ENCODE data around the gene THOC7. TPM values are rescaled to one million over a fixed set of nuclear protein-coding genes. Genes with fewer than 3 reads are reported as not detected.
A peak's percentile ranks its signal among the peaks of the same experiment; 100 is the strongest.

THOC7 gene
- polyA plus RNA-seq, 1 experiment = 84.3 TPM

DNA sequence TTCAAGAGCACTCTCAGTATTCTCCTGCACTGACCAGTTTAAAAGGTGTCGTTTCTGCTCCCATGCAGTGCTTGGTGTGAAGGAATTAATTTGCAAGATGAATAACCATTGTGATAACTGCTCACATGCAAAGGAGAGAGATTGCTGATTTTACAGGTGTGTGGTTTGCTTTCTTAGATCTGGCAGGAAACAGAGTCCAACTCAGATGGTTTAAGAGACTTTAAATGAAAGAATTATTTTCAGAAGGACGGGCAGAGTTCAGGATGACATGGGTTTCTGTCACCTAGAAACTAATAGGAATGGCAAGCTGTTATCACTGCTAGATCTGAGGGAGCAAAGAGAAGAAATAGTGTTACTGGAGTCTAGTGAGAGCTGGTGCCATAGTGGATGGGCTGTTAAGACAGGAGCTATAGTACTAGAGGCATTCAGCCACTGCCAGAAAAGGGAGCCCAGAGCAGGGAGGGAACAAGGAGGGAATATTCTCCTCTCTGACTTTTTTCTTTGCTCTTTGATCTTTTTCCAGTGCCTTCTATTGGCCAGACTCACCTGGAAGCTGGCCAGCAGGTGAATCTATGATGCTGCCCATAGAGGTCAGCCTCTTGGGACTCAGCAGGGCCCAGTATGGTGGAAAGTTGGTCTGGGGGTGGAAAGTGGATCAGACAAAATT, 14.9 kb upstream of the THOC7 start:
- no peak for DNase-seq (ENCODE audit: low read depth, low spot score)
- CTCF ChIA-PET = interaction anchor here (0.8 kb wide), 1 partner anchor 528 kb away, joined by 3 read pairs; no protein-coding TSS in a partner anchor

DNA sequence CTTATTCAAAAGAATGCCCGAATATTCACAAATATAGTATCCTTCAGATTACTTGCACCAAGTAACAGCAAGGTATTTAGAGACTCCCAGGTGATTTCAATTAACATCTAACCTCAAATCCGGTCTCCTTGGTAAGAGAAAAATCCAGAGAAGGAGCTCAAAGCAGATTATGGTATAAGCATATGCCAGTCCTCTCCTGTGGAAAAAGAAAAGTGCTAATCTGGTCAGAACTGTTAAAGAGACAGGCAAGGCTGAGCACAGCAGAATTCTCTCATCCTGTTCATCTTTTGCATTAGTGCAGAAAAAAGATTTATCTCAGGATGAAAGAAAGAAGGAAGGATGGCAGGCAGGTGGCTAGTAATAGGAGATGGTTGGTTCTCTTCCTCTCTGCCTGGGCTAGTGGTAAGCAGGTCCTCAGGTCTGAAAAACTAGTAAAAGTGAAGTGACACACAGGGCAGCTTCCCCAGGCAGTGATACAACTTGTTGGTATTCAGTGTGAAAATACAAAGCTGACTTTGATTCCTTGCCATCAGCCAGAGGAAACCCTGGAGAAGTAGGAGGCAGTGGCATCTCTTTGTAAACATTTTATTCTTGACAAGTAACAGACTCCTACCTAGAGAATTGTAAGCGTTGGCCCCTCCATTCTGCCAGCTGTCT, 14.3 kb upstream of the THOC7 start:
- ChIA-PET POLR2A (interaction anchor here (0.7 to 2.4 kb wide), 2 partner anchors 26 to 34 kb away, joined by 3 to 5 read pairs; partner anchors contain the start of gene SCAANT1), CTCF (interaction anchor here (0.5 to 2.4 kb wide), 4 partner anchors 59 to 527 kb away, joined by 3 to 10 read pairs (median 4); partner anchors contain the start of gene C3orf49)
- Histone ChIP-seq H3K4me3 (ENCODE audit: low read depth, low read length) (no peak overlapping the region), H3K27ac (ENCODE audit: low read depth, low read length) (no peak overlapping the region), H3K27me3 (ENCODE audit: control insufficient read depth, insufficient read depth, low read length) (no peaks in the 10 kb centered on the region), H3K9me3 (ENCODE audit: control insufficient read depth, insufficient read depth, low read length) (no peaks in the 10 kb centered on the region)
- DNase-seq (ENCODE audit: low read depth, low spot score) = peak; percentile 7
- TF ChIP-seq, protein P1, sequence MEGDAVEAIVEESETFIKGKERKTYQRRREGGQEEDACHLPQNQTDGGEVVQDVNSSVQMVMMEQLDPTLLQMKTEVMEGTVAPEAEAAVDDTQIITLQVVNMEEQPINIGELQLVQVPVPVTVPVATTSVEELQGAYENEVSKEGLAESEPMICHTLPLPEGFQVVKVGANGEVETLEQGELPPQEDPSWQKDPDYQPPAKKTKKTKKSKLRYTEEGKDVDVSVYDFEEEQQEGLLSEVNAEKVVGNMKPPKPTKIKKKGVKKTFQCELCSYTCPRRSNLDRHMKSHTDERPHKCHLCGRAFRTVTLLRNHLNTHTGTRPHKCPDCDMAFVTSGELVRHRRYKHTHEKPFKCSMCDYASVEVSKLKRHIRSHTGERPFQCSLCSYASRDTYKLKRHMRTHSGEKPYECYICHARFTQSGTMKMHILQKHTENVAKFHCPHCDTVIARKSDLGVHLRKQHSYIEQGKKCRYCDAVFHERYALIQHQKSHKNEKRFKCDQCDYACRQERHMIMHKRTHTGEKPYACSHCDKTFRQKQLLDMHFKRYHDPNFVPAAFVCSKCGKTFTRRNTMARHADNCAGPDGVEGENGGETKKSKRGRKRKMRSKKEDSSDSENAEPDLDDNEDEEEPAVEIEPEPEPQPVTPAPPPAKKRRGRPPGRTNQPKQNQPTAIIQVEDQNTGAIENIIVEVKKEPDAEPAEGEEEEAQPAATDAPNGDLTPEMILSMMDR (IDR thresholded peaks at IDR 0.05; ENCODE audit: low read depth, low read length) = no peak

More for the DNA sequence above, 14.9 kb upstream of the THOC7 start:
- no peak overlapping the region for H3K4me3 ChIP-seq (ENCODE audit: low read depth, low read length)
- POLR2A ChIA-PET = no interaction called here
- H3K27me3 ChIP-seq (ENCODE audit: control insufficient read depth, insufficient read depth, low read length) = no peaks in the 10 kb centered on the region
- TF ChIP-seq, protein P1 (IDR thresholded peaks at IDR 0.05; ENCODE audit: low read depth, low read length) = no peak
- H3K9me3 ChIP-seq (ENCODE audit: control insufficient read depth, insufficient read depth, low read length) = no peaks in the 10 kb centered on the region
- no peak overlapping the region for H3K27ac ChIP-seq (ENCODE audit: low read depth, low read length)

DNA sequence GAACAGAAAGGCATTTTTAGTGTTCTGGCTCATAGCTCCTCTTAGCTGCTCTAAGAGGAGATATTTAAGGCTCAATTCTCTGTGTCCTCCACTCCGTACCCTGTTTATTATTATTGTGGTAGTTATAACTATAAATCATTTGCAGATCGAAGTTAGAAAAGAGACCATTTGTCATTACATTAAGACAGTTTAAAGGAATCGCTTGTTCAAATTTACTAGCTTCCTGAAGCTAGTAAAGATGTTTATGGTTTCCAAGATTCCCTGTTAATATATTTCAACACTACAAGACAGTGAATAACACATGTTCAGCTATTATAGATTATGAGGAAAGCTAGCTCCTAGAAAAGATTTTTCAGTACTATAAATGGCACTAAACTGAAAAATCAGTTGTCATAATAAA, 12.7 kb upstream of the THOC7 start:
- H3K27me3 ChIP-seq (ENCODE audit: control insufficient read depth, insufficient read depth, low read length) = no peaks in the 10 kb centered on the region
- no peaks in the 10 kb centered on the region for H3K9me3 ChIP-seq (ENCODE audit: control insufficient read depth, insufficient read depth, low read length)
- POLR2A ChIA-PET = interaction anchor here (2.4 kb wide), 1 partner anchor 36 kb away, joined by 5 read pairs; the partner anchor contains the start of gene SCAANT1
- H3K27ac ChIP-seq (ENCODE audit: low read depth, low read length) = no peak overlapping the region
- H3K4me3 ChIP-seq (ENCODE audit: low read depth, low read length) = no peak overlapping the region
- no peak for DNase-seq (ENCODE audit: low read depth, low spot score)
- CTCF ChIA-PET = interaction anchor here (0.6 to 2.4 kb wide), 3 partner anchors 118 to 550 kb away, joined by 3 to 10 read pairs (median 4); partner anchors contain the start of gene PSMD6
- TF ChIP-seq, protein P1 (IDR thresholded peaks at IDR 0.05; ENCODE audit: low read depth, low read length) = no peak

DNA sequence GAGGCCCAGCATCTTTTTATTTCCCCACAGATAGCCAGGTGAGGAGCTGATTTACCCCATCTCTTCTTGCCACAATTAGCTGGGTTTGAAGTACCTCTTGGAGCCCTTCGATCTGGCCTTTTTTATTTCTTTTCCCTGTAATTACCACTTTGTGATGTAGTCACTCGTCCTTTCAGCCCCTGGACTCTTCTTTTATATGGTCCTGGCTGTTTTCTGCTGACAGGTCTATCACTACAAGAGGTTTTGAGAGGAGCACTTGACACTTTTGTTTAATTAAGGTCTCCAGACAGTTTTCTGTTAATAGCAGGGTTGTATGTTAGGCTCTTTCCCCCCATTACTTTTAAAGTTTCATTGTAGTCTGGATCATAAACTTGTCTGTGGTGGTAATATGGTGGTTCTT, 11.9 kb upstream of the THOC7 start:
- Histone ChIP-seq H3K4me3 (ENCODE audit: low read depth, low read length) (no peak overlapping the region), H3K27ac (ENCODE audit: low read depth, low read length) (no peak overlapping the region), H3K9me3 (ENCODE audit: control insufficient read depth, insufficient read depth, low read length) (no peaks in the 10 kb centered on the region), H3K27me3 (ENCODE audit: control insufficient read depth, insufficient read depth, low read length) (no peaks in the 10 kb centered on the region)
- no peak for DNase-seq (ENCODE audit: low read depth, low spot score)
- ChIA-PET POLR2A (interaction anchor here (2.4 kb wide), 1 partner anchor 36 kb away, joined by 5 read pairs; the partner anchor contains the start of gene SCAANT1), CTCF (no interaction called here)
- TF ChIP-seq, protein P1 (IDR thresholded peaks at IDR 0.05; ENCODE audit: low read depth, low read length) = no peak

DNA sequence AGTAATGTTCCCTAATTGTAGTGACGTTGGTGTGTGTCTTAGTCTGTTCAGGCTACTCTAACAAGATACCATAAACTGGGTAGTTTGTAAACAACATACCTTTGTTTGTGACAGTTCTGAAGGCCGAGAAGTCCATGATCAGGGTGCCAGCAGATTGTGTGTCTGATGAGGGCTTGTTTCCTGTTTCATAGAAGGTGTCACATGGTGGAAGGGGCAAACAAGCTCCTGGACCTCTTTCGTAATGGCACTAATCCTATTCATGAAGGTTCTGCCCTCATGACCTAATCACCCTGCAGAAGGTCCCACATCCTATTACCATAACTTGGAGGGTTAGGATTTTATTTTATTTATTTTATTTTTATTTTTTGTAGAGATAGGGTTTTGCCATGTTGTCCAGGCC, 11.2 kb upstream of the THOC7 start:
- Histone ChIP-seq H3K27ac (ENCODE audit: low read depth, low read length) (no peak overlapping the region), H3K27me3 (ENCODE audit: control insufficient read depth, insufficient read depth, low read length) (no peaks in the 10 kb centered on the region), H3K4me3 (ENCODE audit: low read depth, low read length) (no peak overlapping the region), H3K9me3 (ENCODE audit: control insufficient read depth, insufficient read depth, low read length) (no peaks in the 10 kb centered on the region)
- POLR2A ChIA-PET = no interaction called here
- TF ChIP-seq, protein P1 (IDR thresholded peaks at IDR 0.05; ENCODE audit: low read depth, low read length) = no peak
- CTCF ChIA-PET = interaction anchor here (1.0 kb wide), 1 partner anchor 33 kb away, joined by 3 read pairs; no protein-coding TSS in a partner anchor
- DNase-seq (ENCODE audit: low read depth, low spot score) = no peak
